GM12891 (cell line): ENCODE measurements around the gene PDE6C.

Experiments used
- PAX5 ChIP-seq: IDR thresholded peaks from 2 replicates; pipeline ENCODE4 v1.6.1; 2011; ENCODE audit warnings: low read length, moderate library complexity, mild to moderate bottlenecking; ENCODE audit not compliant: insufficient read depth, severe bottlenecking
- POLR2A ChIP-seq: IDR thresholded peaks from 2 replicates; pipeline ENCODE4 v1.6.1; 2011; ENCODE audit warnings: low read depth, low read length, control low read depth
- POLR2AphosphoS5 ChIP-seq: IDR thresholded peaks from 2 replicates; pipeline ENCODE4 v1.6.1; 2011; ENCODE audit warnings: low read depth, low read length, control low read depth
- POU2F2 ChIP-seq: IDR thresholded peaks from 2 replicates; pipeline ENCODE4 v1.6.1; 2011; ENCODE audit warnings: low read depth, mild to moderate bottlenecking, control low read depth, low read length, moderate library complexity
- SPI1 ChIP-seq: IDR thresholded peaks from 2 replicates; pipeline ENCODE4 v1.6.1; 2011; ENCODE audit warnings: low read depth, low read length, control low read depth
- TAF1 ChIP-seq: IDR thresholded peaks from 2 replicates; pipeline ENCODE4 v1.6.1; 2011; ENCODE audit warnings: low read depth, low read length, control low read depth

- TF ChIP-seq POLR2A = no peak
- TF ChIP-seq POLR2AphosphoS5 = no peak
- TF ChIP-seq PAX5 = no peak
- TF ChIP-seq POU2F2 = no peak
- no peak for TF ChIP-seq TAF1
- no peak for TF ChIP-seq SPI1
Measured at GRCh38 chr10:93678805-93679587, 66.7 kb downstream of the PDE6C start.
